Measurements from ENCODE around the gene NLRC5.

DNA sequence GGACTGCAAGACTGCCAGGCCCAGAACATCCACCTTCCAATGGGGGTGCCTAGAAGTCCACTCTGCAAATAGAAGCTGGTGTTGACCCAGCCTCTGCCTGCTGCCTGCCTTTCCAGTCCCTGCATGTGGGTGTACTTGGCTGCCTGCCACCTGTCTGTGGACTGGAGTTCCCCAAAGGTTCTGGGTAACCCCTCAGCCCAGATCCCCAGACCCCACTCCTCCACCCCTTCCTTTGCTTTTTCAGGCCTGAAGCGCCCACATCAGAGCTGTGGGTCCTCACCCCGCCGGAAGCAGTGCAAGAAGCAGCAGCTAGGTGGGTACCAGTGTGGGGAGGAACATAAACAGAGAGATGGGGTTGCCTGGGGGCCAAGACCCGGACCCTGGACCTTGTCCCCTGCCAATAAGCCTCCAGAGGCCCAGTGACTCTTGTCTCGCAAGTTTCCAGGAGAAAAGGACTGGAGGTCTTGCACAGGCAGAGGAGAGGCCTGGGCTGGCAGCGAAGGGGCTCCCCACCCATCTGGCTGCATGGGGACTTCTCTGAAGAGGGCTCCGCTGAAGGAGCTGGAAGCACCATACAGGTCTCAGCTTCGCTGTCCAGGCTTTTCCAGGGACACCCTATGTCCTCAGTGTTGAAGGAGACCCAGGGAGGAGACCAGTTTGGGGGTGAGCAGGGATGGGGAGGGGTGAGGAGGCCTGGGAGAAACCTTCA, 34.3 kb downstream of the NLRC5 start:
- no peak for TF ChIP-seq POLR2A (IDR thresholded peaks at IDR 0.05)
- TF ChIP-seq, protein P1, sequence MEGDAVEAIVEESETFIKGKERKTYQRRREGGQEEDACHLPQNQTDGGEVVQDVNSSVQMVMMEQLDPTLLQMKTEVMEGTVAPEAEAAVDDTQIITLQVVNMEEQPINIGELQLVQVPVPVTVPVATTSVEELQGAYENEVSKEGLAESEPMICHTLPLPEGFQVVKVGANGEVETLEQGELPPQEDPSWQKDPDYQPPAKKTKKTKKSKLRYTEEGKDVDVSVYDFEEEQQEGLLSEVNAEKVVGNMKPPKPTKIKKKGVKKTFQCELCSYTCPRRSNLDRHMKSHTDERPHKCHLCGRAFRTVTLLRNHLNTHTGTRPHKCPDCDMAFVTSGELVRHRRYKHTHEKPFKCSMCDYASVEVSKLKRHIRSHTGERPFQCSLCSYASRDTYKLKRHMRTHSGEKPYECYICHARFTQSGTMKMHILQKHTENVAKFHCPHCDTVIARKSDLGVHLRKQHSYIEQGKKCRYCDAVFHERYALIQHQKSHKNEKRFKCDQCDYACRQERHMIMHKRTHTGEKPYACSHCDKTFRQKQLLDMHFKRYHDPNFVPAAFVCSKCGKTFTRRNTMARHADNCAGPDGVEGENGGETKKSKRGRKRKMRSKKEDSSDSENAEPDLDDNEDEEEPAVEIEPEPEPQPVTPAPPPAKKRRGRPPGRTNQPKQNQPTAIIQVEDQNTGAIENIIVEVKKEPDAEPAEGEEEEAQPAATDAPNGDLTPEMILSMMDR (IDR thresholded peaks at IDR 0.05), result no peak

Data from body of pancreas (tissue), 4 donors.